Spinal cord (tissue), 10 donors: ENCODE measurements around the gene IGFBP2. TPM values are rescaled to one million over a fixed set of nuclear protein-coding genes. Genes with fewer than 3 reads are reported as not detected.

Experiments
- DNase-seq, 6 donors: peaks; one replicate each; pipeline versions ENCODE4 v3.0.0 to v3.0.0-alpha.2; 2013 to 2015; ENCODE audit warnings: low spot score in 6 of 6, low read depth in 4 of 6
- H3K27ac ChIP-seq: one replicate; pipeline ENCODE4 v1.5.1; 2013; ENCODE audit warnings: low read depth, low read length, control low read depth
- H3K27me3 ChIP-seq: one replicate; pipeline ENCODE4 v1.6.1; 2013; ENCODE audit warnings: low read length; ENCODE audit not compliant: control insufficient read depth, insufficient read depth
- H3K36me3 ChIP-seq: one replicate; pipeline ENCODE4 v1.6.1; 2013; ENCODE audit warnings: low read length; ENCODE audit not compliant: control insufficient read depth, insufficient read depth
- H3K4me1 ChIP-seq: one replicate; pipeline ENCODE4 v1.6.1; 2013; ENCODE audit warnings: low read length; ENCODE audit not compliant: control insufficient read depth, insufficient read depth
- H3K4me3 ChIP-seq: one replicate; pipeline ENCODE4 v1.5.1; 2013; ENCODE audit warnings: low read depth, low read length, control low read depth
- H3K9me3 ChIP-seq: one replicate; pipeline ENCODE4 v1.6.1; 2013; ENCODE audit warnings: low read length; ENCODE audit not compliant: control insufficient read depth, insufficient read depth
- WGBS: methylation state at CpG from one replicate; pipeline ENCODE4 v1.1.5; 2013; ENCODE audit warnings: missing lambda C conversion rate; ENCODE audit not compliant: insufficient coverage; 5-methylcytosine and 5-hydroxymethylcytosine counted together
- polyA plus RNA-seq, 2 donors: library from polyadenylated mRNA; unstranded; fragments of 120-200 nt; gene quantifications; one replicate each; pipeline ENCODE4 v1.2.1, GENCODE V29; 2013; ENCODE audit not compliant: insufficient read length in 2 of 2
- total RNA-seq, 2 donors: library from RNA; depleted of rRNA in 1 of 2; stranded (reverse); fragments of 120-200 nt in 1 of 2; fragments of >200 nt in 1 of 2; gene quantifications; one replicate each; pipeline versions ENCODE4 v1.2.3 to v1.2.4, GENCODE V29; 2013 to 2014
- donor health status: healthy.

Gene IGFBP2
- total and polyA plus RNA-seq, 4 donors: 176 to 741 (median 225) TPM

DNA sequence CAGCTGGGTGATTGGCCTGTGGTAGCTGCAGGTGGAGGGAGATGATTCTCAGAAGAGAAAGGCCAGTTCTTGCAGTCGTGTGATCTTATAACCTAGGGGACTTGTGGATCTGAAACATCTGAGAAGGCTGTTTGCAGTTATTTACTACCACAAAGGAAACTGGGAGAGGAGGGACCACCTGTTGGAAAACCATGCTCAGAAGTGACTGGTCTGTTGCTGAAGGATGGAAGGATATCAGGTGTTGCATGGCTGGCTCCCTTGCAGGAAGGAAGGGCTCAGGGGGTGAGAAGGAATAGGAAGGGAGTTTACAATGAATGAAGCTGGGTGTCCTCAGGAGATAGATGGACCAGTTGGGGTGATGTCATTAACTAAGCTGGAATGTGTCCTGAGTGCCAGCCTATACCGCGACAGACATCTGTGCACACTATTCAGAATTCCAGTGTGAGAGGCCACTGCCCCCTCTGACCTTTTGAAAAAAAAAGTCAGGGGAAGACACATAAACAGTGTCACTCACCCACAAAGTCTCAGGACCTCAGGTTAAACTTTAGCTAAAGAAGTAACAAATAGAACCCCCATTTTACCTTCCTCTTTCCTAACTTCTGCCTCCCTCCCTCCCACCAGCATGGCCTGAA, 17.5 kb downstream of the IGFBP2 start:
- no peak for DNase-seq
- 64% methylated on average over 3 of the region's 3 CpGs for WGBS
- Histone ChIP-seq H3K27me3 (no peaks in the 10 kb centered on the region), H3K4me1 (peaks cover 19% of the 10 kb centered on the region), H3K27ac (no peak overlapping the region), H3K9me3 (no peaks in the 10 kb centered on the region), H3K4me3 (no peak overlapping the region), H3K36me3 (peaks cover 5% of the 10 kb centered on the region)

DNA sequence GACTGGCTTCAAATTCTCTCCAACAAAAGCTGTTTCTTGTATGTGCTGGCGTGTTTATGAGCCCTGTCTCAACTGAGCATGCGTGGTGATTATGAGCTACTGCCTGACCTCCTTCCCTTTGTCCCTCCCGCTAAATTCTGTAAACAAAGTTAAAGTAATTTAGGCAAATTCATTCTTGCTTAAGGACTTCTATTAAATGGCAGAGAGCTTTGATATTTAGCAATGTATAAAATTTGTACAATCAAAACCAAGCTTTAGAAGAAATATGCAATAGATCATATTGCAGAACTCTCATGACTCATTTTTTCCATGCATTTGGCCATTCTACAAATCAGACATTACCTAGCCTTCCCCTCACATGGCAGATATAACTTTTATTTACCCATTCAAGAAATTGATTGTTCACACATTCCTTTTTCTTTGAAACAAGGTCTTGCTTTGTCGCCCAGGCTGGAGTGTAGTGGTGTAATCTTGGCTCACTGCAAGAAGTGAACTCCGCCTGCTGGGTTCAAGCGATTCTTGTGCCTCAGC, 18.2 kb downstream of the IGFBP2 start:
- no peak overlapping the region for H3K27ac ChIP-seq
- no peaks in the 10 kb centered on the region for H3K9me3 ChIP-seq
- no peak overlapping the region for H3K4me3 ChIP-seq
- peaks cover 19% of the 10 kb centered on the region for H3K4me1 ChIP-seq
- WGBS: 80% methylated on average over 1 of the region's 6 CpGs
- peaks cover 8% of the 10 kb centered on the region for H3K36me3 ChIP-seq
- no peak for DNase-seq
- no peaks in the 10 kb centered on the region for H3K27me3 ChIP-seq

GRCh38 chr2:216652566-216652965, 19.3 kb downstream of the IGFBP2 start:
- Histone ChIP-seq H3K27ac (no peak overlapping the region), H3K4me1 (peaks cover 28% of the 10 kb centered on the region), H3K9me3 (no peaks in the 10 kb centered on the region), H3K27me3 (no peaks in the 10 kb centered on the region), H3K4me3 (no peak overlapping the region), H3K36me3 (peaks cover 16% of the 10 kb centered on the region)
- DNase-seq: no peak
- WGBS: 67% methylated on average over 2 of the region's 4 CpGs

DNA sequence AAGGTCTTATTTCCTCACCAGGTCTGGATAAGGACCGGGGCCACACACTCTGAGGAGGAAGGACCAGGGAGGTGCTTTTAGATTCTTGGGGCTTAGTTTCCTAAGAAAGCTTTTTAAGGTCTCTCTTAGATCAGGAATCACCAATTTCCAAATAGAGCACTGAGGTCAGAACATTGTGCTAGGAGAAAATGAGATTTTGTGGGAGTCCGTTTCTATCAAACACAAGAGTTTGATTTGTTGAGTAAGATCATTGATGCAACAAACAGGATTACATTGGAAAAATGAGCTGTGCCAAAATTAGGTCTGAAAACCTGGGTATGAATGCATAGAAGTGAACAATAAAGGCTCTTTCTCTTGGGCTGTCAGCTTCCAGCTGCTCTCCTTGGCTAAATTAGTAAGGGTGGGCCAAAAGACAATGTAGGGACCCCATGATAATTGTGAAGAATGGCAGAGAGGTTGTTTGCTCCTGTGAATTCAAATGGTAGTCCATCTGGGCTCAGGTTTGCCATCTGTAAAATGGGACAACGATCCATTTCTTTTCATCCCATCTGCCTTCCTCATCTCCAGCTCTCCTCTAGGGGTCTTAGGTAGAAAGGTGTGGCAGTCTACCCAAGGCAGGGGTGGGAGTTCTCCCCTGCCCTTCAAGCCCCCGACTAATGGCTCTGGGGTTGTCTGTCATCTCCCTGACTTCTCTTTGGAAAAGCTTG, 20.0 kb downstream of the IGFBP2 start:
- Histone ChIP-seq H3K27ac (no peak overlapping the region), H3K4me1 (peaks cover 32% of the 10 kb centered on the region), H3K9me3 (no peaks in the 10 kb centered on the region), H3K27me3 (no peaks in the 10 kb centered on the region), H3K4me3 (no peak overlapping the region), H3K36me3 (peaks cover 16% of the 10 kb centered on the region)
- DNase-seq: no peak
- WGBS: 43% methylated on average over 1 of the region's 4 CpGs

GRCh38 chr2:216653931-216654365, 20.7 kb downstream of the IGFBP2 start:
- H3K27ac ChIP-seq: no peak overlapping the region
- no peaks in the 10 kb centered on the region for H3K27me3 ChIP-seq
- no peak overlapping the region for H3K4me3 ChIP-seq
- 79% methylated on average over 2 of the region's 2 CpGs for WGBS
- peaks cover 36% of the 10 kb centered on the region for H3K4me1 ChIP-seq
- no peaks in the 10 kb centered on the region for H3K9me3 ChIP-seq
- DNase-seq: no peak
- H3K36me3 ChIP-seq: peaks cover 16% of the 10 kb centered on the region

DNA sequence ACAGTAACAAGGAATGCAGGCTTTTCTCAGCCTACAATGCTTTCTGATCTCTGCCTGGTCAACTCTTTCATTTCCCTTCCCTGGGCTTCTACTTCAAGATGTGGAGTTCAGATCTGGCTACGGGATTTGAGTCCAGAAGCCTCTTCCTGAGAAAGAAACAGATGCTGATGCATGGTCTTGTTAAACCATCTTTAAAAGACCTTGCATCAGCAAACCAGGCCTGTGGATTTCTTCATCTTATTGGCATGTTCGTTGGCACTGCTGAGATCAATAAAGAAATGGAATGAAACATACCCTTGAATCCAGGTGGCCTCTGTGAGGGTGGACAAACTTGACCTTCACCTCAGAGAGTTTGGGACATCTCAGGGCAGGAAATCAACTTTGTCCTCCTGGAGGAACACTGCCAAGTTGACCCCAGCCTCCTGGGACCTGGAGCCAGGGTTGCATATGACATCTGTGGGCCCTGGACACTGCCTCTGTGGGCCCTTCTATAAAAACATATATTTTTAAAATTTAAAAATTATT, 21.4 kb downstream of the IGFBP2 start:
- peaks cover 16% of the 10 kb centered on the region for H3K36me3 ChIP-seq
- H3K27me3 ChIP-seq: no peaks in the 10 kb centered on the region
- no peak overlapping the region for H3K4me3 ChIP-seq
- H3K4me1 ChIP-seq: peaks cover 42% of the 10 kb centered on the region
- H3K9me3 ChIP-seq: no peaks in the 10 kb centered on the region
- DNase-seq: no peak
- no peak overlapping the region for H3K27ac ChIP-seq
- 69% methylated on average over 2 of the region's 2 CpGs for WGBS

GRCh38 chr2:216657086-216657855, 24.1 kb downstream of the IGFBP2 start:
- peaks cover 41% of the 10 kb centered on the region for H3K4me1 ChIP-seq
- no peaks in the 10 kb centered on the region for H3K9me3 ChIP-seq
- no peak overlapping the region for H3K4me3 ChIP-seq
- peaks cover 32% of the 10 kb centered on the region for H3K36me3 ChIP-seq
- H3K27ac ChIP-seq: no peak overlapping the region
- H3K27me3 ChIP-seq: no peaks in the 10 kb centered on the region
- WGBS: 66% methylated on average over 7 of the region's 16 CpGs
- DNase-seq: no peak

DNA sequence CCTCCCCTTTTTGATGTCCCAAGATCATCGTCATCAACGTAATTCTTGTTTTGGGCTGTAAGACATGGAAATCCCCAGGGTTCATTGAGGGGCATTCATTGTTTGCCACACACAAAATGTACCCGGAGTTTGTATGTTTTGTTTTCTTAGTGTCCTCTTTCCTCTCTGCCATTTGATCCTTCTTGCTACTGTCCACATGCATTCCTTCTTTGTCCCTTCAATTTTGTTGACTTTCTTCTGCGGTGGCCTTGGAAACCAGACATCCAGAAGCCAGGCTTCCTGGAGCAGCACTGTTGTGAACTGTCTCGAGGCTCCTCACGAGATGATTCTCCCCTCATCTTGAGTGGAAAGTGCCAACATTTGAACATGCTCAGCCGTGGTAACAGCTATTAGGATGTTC, 24.8 kb downstream of the IGFBP2 start:
- no peak overlapping the region for H3K4me3 ChIP-seq
- WGBS: 29% methylated on average over 4 of the region's 7 CpGs
- no peak overlapping the region for H3K27ac ChIP-seq

GRCh38 chr2:216658757-216659156, 25.5 kb downstream of the IGFBP2 start:
- no peaks in the 10 kb centered on the region for H3K27me3 ChIP-seq
- H3K27ac ChIP-seq: no peak overlapping the region
- DNase-seq: no peak
- peaks cover 37% of the 10 kb centered on the region for H3K4me1 ChIP-seq
- peaks cover 44% of the 10 kb centered on the region for H3K36me3 ChIP-seq
- no peaks in the 10 kb centered on the region for H3K9me3 ChIP-seq
- H3K4me3 ChIP-seq: no peak overlapping the region
- WGBS: 72% methylated on average over 4 of the region's 6 CpGs

More for the DNA sequence above, 24.8 kb downstream of the IGFBP2 start:
- DNase-seq: peak in 1 of 6 donors; percentile 37
- Histone ChIP-seq H3K36me3 (peaks cover 38% of the 10 kb centered on the region), H3K9me3 (no peaks in the 10 kb centered on the region), H3K4me1 (peaks cover 37% of the 10 kb centered on the region), H3K27me3 (no peaks in the 10 kb centered on the region)
